ENCODE data around the gene ETNK1. TPM values are rescaled to one million over a fixed set of nuclear protein-coding genes. Genes with fewer than 3 reads are reported as not detected.
A peak's percentile ranks its signal among the peaks of the same experiment; 100 is the strongest.

ETNK1 gene
- total RNA-seq, 1 donor from 2014 or later, result 63.0 TPM

- Mint-ChIP-seq H3K27me3 (ENCODE audit: unreplicated experiment) (peaks cover 2% of the 10 kb centered on the region), H3K27ac (ENCODE audit: unreplicated experiment) (no peak overlapping the region), H3K4me1 (ENCODE audit: unreplicated experiment) (no peaks in the 10 kb centered on the region), H3K36me3 (ENCODE audit: unreplicated experiment) (no peaks in the 10 kb centered on the region), H3K9me3 (ENCODE audit: unreplicated experiment) (no peaks in the 10 kb centered on the region), H3K4me3 (ENCODE audit: unreplicated experiment) (no peak overlapping the region)
- TF ChIP-seq, protein P1, sequence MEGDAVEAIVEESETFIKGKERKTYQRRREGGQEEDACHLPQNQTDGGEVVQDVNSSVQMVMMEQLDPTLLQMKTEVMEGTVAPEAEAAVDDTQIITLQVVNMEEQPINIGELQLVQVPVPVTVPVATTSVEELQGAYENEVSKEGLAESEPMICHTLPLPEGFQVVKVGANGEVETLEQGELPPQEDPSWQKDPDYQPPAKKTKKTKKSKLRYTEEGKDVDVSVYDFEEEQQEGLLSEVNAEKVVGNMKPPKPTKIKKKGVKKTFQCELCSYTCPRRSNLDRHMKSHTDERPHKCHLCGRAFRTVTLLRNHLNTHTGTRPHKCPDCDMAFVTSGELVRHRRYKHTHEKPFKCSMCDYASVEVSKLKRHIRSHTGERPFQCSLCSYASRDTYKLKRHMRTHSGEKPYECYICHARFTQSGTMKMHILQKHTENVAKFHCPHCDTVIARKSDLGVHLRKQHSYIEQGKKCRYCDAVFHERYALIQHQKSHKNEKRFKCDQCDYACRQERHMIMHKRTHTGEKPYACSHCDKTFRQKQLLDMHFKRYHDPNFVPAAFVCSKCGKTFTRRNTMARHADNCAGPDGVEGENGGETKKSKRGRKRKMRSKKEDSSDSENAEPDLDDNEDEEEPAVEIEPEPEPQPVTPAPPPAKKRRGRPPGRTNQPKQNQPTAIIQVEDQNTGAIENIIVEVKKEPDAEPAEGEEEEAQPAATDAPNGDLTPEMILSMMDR (IDR thresholded peaks at IDR 0.05), result no peak
- DNase-seq (ENCODE audit: extremely low spot score, unreplicated experiment), result no peak
These were observed 97.8 kb downstream of the ETNK1 start for GRCh38 chr12:22722779-22723178.

GRCh38 chr12:22728987-22729386 is 104.0 kb downstream of the ETNK1 start:
- no peaks in the 10 kb centered on the region for H3K9me3 Mint-ChIP-seq (ENCODE audit: unreplicated experiment)
- H3K36me3 Mint-ChIP-seq (ENCODE audit: unreplicated experiment), result no peaks in the 10 kb centered on the region
- TF ChIP-seq, protein P1 (IDR thresholded peaks at IDR 0.05), result no peak
- H3K27ac Mint-ChIP-seq (ENCODE audit: unreplicated experiment), result peak overlapping the region; percentile 81
- H3K4me3 Mint-ChIP-seq (ENCODE audit: unreplicated experiment), result no peak overlapping the region
- no peak for DNase-seq (ENCODE audit: extremely low spot score, unreplicated experiment)
- H3K4me1 Mint-ChIP-seq (ENCODE audit: unreplicated experiment), result peaks cover 29% of the 10 kb centered on the region
- H3K27me3 Mint-ChIP-seq (ENCODE audit: unreplicated experiment), result no peaks in the 10 kb centered on the region

- H3K36me3 Mint-ChIP-seq (ENCODE audit: unreplicated experiment), result no peaks in the 10 kb centered on the region
- H3K4me1 Mint-ChIP-seq (ENCODE audit: unreplicated experiment), result peaks cover 30% of the 10 kb centered on the region
- peak overlapping the region; percentile 81 for H3K27ac Mint-ChIP-seq (ENCODE audit: unreplicated experiment)
- TF ChIP-seq, protein P1 (IDR thresholded peaks at IDR 0.05), result no peak
- H3K9me3 Mint-ChIP-seq (ENCODE audit: unreplicated experiment), result no peaks in the 10 kb centered on the region
- peak overlapping the region; percentile 36 for H3K4me3 Mint-ChIP-seq (ENCODE audit: unreplicated experiment)
- DNase-seq (ENCODE audit: extremely low spot score, unreplicated experiment), result no peak
- H3K27me3 Mint-ChIP-seq (ENCODE audit: unreplicated experiment), result no peaks in the 10 kb centered on the region
These were observed 104.5 kb downstream of the ETNK1 start for GRCh38 chr12:22729431-22729956.

DNA sequence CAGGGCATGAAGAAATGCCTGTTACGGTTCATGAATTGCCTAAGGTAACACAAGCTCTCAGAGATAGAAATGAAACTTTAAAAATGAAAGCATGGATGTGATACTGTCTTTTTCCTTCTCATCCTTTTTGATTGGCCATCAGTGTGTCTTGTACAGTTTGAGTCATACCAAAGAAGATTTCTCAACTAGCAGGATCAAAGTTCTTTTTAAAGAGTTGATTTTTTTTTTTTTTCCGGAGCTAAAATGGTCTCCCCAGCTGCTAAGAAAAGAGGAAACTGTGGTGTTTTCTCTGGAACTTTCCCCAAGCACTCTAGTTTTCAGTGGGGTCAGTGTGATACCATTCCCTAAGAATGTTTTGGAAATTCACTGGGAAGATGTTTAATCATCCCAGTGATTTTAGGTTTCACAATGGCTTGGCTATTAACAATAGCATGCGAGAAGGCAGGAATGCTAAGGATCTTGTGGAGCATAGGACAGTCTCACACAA is 105.0 kb downstream of the ETNK1 start:
- TF ChIP-seq, protein P1 (IDR thresholded peaks at IDR 0.05), result no peak
- peaks cover 30% of the 10 kb centered on the region for H3K4me1 Mint-ChIP-seq (ENCODE audit: unreplicated experiment)
- H3K27ac Mint-ChIP-seq (ENCODE audit: unreplicated experiment), result peak overlapping the region; percentile 81
- peak overlapping the region; percentile 36 for H3K4me3 Mint-ChIP-seq (ENCODE audit: unreplicated experiment)
- no peaks in the 10 kb centered on the region for H3K9me3 Mint-ChIP-seq (ENCODE audit: unreplicated experiment)
- no peaks in the 10 kb centered on the region for H3K27me3 Mint-ChIP-seq (ENCODE audit: unreplicated experiment)
- no peak for DNase-seq (ENCODE audit: extremely low spot score, unreplicated experiment)
- H3K36me3 Mint-ChIP-seq (ENCODE audit: unreplicated experiment), result no peaks in the 10 kb centered on the region

DNA sequence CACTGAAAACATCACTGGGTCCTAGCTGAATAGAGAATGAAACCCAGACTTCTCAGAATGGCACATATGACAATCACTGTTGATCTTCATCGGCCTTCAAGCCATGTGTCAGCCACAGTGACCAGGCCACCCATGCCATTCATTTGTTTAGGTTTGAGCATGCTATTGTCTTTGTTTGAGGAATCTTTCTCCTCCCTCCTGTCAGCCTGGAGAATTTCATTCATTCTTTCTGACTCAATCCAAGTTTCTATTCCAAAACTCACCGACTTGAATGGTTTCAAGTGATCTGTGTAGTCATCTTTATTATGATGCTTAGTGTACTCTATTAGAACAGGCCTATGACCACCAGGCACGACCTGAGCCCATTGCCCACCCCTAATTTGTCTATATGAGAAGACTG is 106.3 kb downstream of the ETNK1 start:
- Mint-ChIP-seq H3K4me3 (ENCODE audit: unreplicated experiment) (no peak overlapping the region), H3K4me1 (ENCODE audit: unreplicated experiment) (peaks cover 30% of the 10 kb centered on the region), H3K27me3 (ENCODE audit: unreplicated experiment) (no peaks in the 10 kb centered on the region), H3K9me3 (ENCODE audit: unreplicated experiment) (no peaks in the 10 kb centered on the region), H3K27ac (ENCODE audit: unreplicated experiment) (no peak overlapping the region), H3K36me3 (ENCODE audit: unreplicated experiment) (no peaks in the 10 kb centered on the region)
- no peak for DNase-seq (ENCODE audit: extremely low spot score, unreplicated experiment)
- TF ChIP-seq, protein P1 (IDR thresholded peaks at IDR 0.05), result no peak
